HG03097 (cell line): ENCODE data around the gene ZNF518A.
"Not testable (repeated sequence)": the region's sequence is repeated elsewhere in the genome, so short reads cannot be mapped to it uniquely, and the experiment has no call there.

Source experiments
- ATAC-seq: cut with Tn5 transposase; IDR thresholded peaks from one replicate; pipeline ENCODE4 v1.9.1; 2021; ENCODE audit not compliant: unreplicated experiment, low FRiP score

ZNF518A gene

DNA sequence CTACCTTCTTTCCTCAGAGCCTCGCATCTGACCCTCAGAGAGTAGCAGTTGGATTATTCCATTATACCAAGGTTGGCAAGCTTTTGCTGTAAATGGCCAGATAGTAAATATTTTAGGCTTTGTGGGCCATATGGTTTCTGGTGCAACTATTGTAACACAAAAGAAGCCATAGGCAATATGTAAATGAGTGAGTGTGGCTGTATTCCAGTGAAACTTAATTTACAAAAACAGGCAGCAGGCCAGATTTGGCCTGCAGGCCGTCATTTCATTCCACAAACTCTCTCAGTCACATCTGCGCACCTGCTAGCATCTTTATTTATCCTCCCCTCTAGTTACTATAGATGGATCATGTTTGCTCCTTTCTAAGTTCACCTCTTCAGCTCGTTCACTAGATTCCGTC, 6.7 kb downstream of the ZNF518A start:
- no peak for ATAC-seq

DNA sequence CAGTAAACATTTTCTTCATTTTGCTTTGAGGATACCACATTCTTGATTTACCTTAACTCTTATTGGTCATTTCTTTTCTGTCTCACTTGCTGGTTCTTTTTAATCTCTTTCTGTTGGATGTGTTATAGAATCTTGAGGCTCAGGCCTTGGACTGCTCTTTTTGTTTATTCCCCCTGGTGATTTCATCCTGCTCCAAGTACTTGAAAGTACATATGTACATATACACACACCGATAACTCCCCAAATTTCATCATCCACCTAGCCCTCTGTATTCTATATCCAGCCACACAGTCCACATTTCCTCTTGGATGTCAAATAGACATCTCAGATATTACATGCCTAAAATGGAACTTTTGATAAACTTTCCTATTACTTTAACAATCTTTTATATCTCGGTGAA, 7.5 kb downstream of the ZNF518A start:
- ATAC-seq, result no peak

DNA sequence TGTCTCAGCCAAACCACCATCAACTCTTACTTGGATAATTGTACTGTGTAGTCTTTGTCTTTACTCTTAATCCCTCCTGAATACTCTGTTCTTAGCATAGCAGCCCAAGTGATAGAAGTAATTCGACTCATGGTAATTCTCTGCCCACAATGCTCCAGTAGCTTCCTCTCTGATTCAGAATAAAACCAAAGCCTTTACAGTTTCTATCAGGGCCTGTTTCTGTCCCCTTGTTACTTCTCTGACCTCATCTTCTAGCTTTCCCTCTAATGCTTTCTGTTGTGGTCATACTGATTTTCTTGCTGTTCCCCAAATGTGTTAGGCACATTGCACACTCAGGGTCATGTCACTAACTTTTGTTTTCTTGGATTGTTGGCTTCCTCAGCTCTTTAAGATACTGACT, 8.0 kb downstream of the ZNF518A start:
- ATAC-seq, result peak; percentile 79

DNA sequence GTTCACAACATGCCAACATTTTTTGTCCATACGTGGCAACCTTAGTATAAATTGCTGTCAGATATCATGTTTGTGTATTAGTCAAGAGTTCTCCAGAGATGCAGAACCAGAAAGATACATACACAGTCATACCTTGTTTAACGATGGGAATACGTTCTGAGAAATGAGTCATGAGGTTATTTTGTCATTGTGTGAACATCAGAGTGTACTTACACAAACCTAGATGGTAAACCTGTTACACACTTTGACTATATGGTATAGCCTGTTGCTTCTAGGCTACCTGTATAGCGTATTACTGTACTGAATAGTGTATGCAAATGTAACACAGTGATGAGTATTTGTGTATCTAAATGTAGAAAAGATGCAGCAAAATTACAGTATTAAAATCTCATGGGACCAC, 22.3 kb downstream of the ZNF518A start:
- no peak for ATAC-seq

DNA sequence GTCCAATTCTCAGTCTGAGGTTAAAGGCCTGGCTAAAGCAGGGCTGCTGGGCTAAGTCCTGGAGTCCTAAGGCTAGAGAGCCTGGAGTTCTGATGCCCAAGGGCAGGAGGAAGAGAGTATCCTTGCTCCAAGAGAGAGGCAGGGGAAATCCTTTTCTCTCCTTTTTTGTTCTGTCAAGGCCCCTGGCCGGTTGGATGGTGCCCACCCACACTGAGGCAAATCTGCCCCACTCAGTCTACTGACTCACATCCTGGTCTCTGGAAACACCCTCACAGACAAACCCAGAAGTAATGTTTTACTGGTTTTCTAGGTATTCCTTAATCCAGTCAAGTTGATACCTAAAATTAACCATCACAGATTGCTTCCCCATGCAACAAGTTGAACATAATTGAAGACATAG, 23.0 kb downstream of the ZNF518A start:
- ATAC-seq, result no peak

DNA sequence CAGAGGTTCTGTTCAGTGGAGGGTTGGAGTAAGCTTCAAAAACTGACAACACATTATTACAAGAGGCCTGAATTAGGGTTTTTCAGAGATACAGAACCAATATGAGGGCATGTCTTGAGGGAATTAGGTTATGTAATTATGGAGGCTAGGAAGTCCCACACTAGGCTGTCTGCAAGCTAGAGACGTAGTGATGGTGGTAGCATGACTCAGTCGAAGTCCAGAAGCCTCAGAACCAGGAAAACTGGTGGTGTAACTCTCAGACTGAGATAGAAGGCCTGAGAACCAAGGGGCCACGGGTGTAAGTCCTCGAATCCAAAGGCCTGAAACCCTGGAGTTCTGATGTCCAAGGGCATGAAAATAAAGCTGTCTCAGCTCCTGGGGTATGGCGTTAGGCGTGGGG, 35.6 kb downstream of the ZNF518A start:
- ATAC-seq, result no peak

DNA sequence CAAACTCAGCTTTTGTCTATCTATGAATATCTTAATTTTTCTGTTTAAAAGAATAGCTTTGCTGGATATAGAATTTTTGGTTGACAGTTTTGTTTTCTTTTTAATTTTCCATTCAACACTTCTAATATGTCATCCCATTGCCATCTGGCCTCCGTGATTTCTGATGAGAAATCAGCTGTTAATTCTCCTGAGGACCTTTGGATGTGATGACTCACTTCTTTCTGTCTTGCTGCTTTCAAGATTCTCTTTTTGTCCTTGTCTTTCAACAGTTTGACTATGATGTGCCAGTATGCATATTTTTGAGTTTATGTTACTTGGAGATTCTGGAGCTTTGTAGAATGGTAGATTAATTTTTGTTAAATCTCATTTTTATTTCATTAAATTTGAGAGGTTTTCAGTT, 38.4 kb downstream of the ZNF518A start:
- ATAC-seq, result no peak

DNA sequence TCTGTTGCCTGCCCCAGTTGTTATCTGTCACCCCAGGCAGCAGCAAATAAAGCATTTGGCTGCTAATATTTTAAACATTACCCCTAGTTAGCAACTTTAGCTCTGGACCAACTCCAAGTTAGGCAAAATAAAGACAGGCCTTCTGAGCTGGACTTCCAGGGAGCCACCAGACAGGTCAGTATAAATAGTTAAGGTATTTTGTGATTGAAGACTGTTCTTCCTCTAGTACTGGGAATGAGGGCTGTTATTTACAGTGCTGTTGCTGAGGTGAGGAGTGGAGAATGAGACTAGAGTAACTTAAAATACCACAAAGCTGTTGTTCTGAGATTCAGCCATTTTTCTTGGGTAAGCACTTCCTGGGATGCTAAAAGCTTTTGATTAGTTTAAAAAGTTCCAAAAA, 40.1 kb downstream of the ZNF518A start:
- no peak for ATAC-seq

DNA sequence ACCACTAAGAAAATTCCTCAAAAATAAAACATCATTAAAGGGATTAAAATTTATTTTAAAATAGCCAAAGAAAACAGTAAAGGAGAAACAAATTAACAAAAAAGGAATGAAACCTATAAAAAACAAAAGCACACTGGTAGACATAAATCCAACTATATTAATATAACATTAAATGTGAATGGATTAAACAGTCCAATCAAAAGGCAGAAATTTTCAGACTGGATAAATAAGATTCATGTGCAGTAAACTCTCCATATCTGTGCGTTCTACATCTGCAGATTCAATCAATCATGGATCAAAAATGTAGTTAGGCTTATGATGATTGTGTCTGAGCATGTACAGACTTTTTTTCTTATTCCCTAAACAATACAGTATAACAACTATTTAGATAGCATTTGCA, 42.6 kb downstream of the ZNF518A start:
- no peak for ATAC-seq

DNA sequence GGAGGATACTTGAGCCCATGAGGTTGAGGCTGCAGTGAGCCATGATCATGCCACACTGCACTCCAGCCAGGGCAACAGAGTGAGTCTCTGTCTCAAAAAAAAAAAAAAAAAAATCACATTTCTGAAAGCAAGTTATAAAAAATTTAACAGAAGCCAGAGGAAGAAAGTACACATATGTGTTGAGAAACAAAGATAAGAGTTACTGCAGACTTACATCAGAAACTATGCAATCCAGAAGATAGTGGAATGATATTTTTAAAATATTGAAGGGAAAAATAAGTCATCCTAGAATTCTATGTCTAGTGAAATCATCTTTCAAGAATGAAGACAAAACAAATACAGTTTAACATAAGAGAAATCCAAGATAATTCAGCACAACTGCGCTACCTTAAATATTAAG, 46.9 kb downstream of the ZNF518A start:
- ATAC-seq, result no peak

DNA sequence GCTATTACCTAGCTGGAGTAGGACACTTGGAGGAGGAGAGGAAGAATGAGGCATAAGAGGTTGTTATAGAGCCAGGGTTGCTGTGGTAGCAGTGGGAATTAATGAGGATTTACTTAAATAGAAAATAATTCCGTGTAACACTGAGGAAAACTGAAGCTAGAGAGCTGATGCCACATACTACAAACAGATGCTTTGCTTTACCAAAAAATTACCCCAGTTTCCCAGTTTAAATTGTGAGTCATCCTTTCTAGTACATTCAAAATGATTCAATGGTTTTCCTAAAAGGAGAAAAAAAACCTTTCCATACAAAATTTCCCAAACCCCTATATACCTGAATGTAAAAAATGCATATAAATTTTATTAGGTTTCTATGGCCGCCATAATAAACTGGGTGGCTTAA, 58.3 kb downstream of the ZNF518A start:
- ATAC-seq, result no peak

DNA sequence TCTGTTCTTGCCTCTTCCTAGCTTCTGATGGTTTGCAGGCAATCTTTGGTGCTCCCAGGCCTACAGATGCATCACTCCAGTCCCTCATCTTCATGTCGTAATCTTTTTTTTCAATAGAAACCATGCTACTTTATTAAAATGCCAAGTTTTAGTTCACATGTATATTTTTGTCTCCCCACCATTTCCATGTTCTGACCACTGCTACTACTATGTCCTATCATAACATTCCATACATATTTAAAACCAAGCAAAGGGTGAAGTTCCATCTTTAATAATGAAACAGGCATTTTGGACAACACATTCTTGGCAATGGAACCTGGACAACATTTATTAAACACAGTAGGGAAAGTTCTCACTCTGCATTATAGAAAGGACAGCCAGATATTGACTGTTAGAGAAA, 58.8 kb downstream of the ZNF518A start:
- ATAC-seq, result no peak

DNA sequence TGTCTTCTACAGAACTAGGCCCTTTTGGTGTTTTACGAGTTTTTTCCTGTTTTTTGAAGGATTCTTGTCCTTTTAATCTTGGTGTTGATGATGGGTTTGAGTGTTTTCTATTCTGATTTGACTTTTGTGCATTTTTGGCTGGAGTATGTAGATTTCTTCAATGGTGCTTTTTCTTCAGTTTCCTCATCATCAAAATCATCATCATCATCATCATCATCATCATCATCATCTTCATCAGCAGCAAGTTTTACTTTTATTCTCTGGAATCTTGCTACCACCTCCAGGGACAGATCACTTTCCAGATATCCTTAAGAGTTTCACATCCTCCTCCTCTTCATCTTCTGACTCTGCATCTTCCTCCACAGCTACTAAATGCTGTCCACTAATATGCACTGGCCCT, 59.4 kb downstream of the ZNF518A start:
- ATAC-seq, result not testable (repeated sequence)

DNA sequence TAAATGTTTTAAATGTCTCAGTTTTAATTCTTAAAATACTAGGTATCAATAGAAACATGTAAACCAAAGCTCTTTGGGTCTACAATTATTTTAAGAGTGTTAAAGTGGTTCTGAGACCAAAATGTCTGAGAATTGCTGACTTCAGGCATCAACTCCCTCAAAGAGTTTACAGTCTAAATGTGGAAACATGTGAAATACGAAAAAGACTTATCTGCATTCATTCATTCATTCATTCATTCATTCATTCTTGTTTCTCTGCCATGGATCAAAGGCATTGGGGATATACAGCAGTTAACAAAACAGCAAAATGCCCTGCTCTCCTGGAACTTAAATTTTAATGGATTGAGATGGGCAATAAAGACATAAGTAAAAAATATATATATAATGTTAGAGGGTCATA, 71.4 kb downstream of the ZNF518A start:
- no peak for ATAC-seq

DNA sequence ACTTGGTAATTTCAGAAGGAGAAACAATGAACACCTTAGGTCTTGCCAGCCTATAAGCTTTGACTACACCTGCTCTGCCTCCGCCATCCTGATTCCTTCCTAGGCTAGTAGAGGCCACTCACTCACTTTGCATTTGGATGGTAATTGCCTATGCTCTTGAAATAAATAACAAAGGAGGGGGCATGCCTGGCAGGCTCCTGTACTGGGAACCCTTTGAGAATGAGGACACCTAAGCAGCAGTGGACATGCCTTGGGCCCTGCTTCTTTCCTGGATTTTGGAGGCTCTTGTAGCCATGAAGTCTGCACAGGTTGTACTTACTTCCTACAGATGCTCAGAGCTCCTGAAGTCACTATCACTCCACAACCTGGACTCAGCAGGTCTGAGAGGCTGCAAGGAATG, 75.5 kb downstream of the ZNF518A start:
- ATAC-seq, result no peak

DNA sequence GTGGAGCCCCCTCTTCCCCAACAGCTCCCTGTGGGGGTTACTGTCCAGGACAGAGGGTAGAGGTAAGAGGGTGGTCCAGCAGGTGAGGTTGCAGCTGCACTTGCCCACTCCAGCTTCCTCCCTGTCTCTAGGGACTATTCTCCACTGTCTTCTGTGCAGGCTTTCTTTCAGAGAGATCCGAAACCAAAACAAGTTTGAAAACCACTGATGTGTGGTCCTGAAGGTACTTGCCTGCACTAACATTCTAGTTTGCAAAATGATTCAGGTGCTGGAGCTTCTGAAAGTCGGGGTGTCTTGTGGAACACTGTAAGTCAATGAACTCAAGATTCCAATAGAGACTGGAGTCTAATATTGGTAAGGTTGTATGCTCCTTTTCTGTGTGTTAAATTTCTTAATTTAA, 78.2 kb downstream of the ZNF518A start:
- ATAC-seq, result no peak

DNA sequence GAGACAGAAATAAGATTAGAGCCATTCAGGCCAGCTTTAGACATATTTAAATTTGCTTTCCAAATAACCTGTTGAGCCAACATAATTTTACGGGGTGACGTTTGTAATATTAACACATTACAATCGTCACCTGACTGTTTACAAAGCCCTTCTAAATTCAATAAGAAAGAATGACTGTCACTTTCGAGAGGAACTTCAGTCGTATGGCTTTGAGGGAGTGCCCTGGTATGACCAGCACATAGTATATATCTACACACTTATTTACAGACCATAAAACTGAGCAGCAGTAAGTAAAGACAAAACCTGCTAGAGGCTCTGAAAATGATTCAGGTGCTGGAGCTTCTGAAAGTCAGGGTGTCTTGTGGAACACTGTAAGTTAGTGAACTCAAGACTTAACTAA, 78.8 kb downstream of the ZNF518A start:
- ATAC-seq, result no peak

DNA sequence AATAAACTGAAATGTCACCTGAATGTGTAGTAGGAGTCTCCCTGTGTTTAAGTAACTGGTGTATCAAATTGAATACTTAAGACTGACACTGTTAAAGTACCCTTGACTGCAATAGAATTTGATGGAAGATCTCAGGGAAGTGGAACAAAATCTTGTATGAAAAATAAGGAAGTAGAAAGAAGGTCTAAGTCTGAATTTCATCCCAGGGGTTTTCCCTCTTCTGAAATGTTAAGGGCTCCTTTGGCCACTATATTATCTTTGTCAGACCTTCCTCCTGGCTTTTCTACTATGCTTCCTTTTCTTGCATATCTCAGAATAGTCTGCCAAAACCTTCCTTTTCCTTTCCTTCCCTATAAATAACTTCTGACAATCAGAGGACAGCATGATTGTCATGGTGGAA, 81.7 kb downstream of the ZNF518A start:
- no peak for ATAC-seq

DNA sequence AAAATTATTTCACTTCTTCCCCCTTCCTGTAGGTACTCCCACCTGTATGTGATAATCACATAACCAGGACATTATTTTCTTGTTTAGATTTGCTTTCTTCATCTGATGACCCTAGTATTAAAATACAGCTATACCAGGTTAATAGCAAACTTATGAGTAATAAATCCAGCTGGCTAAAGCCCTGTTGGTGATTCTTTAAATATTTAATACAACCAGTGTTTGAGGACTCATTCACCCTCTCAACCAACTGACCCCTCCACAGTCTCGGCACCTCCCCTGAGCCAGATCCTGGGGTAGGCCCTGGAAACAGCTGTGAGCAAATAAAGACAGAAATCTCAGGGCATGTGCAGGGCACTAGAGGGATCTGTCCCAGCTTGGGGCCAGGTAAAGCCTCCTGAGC, 82.8 kb downstream of the ZNF518A start:
- ATAC-seq, result no peak
